Neural crest cell (in vitro differentiated cells): Measurements from ENCODE around the gene PARP14. TPM values are rescaled to one million over a fixed set of nuclear protein-coding genes. Genes with fewer than 3 reads are reported as not detected.

ENCODE experiments used
- DNase-seq: peaks from one replicate; pipeline ENCODE4 v3.0.0; 2021; ENCODE audit warnings: low read depth, mixed read lengths, low spot score
- H3K27ac Mint-ChIP-seq: one replicate; pipeline ENCODE4 v1.8.0; 2021; ENCODE audit warnings: mild to moderate bottlenecking, mixed read lengths; ENCODE audit not compliant: unreplicated experiment
- H3K27me3 Mint-ChIP-seq: 2 replicates; pipeline ENCODE4 v1.8.0; 2021; ENCODE audit warnings: low read depth, mild to moderate bottlenecking, mixed read lengths
- H3K36me3 Mint-ChIP-seq: 2 replicates; pipeline ENCODE4 v1.8.0; 2021; ENCODE audit warnings: low read depth, mild to moderate bottlenecking, mixed read lengths
- H3K4me1 Mint-ChIP-seq: 2 replicates; pipeline ENCODE4 v1.8.0; 2021; ENCODE audit warnings: mixed read lengths
- H3K4me3 Mint-ChIP-seq: one replicate; pipeline ENCODE4 v1.8.0; 2021; ENCODE audit warnings: mild to moderate bottlenecking, mixed read lengths
- H3K9me3 Mint-ChIP-seq: 2 replicates; pipeline ENCODE4 v1.8.0; 2021; ENCODE audit warnings: mixed read lengths
- CTCF ChIP-seq: fragments of 200-600 bp; sonication (generic); conservative IDR thresholded peaks from 2 replicates; pipeline ENCODE4 v1.5.0; 2021; ENCODE audit warnings: antibody characterized with exemption, mild to moderate bottlenecking
- long read RNA-seq: library from polyadenylated mRNA; unstranded; transcript quantifications from one replicate; pipeline ENCODE4 v2.0.0, GENCODE V29; 2020
- total RNA-seq: library from RNA; stranded (reverse); gene quantifications from 2 replicates; pipeline ENCODE4 v1.2.1, GENCODE V29; 2021

The PARP14 gene
- 6.6 TPM in 2 replicates for total RNA-seq
- long read RNA-seq, partial matches to known transcripts = 13 of 14 reads
- long read RNA-seq, other reads (novel, unspliced or antisense) = 1 of 14 reads

- TF ChIP-seq CTCF = peak; percentile 11
- H3K36me3 Mint-ChIP-seq = peaks cover 3% of the 10 kb centered on the region
- H3K27me3 Mint-ChIP-seq = peaks cover 33% of the 10 kb centered on the region
- H3K9me3 Mint-ChIP-seq = no peaks in the 10 kb centered on the region
- peak within 1 kb of the TSS; percentile 4 for H3K27ac Mint-ChIP-seq
- H3K4me1 Mint-ChIP-seq = peaks cover 25% of the 10 kb centered on the region
- DNase-seq = peak; percentile 28
- H3K4me3 Mint-ChIP-seq = peak within 1 kb of the TSS; percentile 90
Observed at GRCh38 chr3:122680475-122681283, at the start of gene PARP14. TSS of gene PARP14 (plus strand) at chr3:122680839. CDS start at chr3:122680884, 45 bp downstream.

GRCh38 chr3:122635789-122636188 lies 44.9 kb upstream of the PARP14 start:
- peaks cover 10% of the 10 kb centered on the region for H3K27me3 Mint-ChIP-seq
- H3K27ac Mint-ChIP-seq = no peak overlapping the region
- H3K4me1 Mint-ChIP-seq = no peaks in the 10 kb centered on the region
- no peaks in the 10 kb centered on the region for H3K9me3 Mint-ChIP-seq
- no peak for DNase-seq
- no peaks in the 10 kb centered on the region for H3K36me3 Mint-ChIP-seq
- H3K4me3 Mint-ChIP-seq = no peak overlapping the region
- no peak for TF ChIP-seq CTCF

- Mint-ChIP-seq H3K27me3 (peaks cover 10% of the 10 kb centered on the region), H3K9me3 (no peaks in the 10 kb centered on the region), H3K27ac (no peak overlapping the region), H3K4me3 (no peak overlapping the region), H3K4me1 (no peaks in the 10 kb centered on the region), H3K36me3 (no peaks in the 10 kb centered on the region)
- DNase-seq = no peak
- no peak for TF ChIP-seq CTCF
Observed at GRCh38 chr3:122636697-122637096, 43.9 kb upstream of the PARP14 start.

GRCh38 chr3:122640437-122640999 lies 40.1 kb upstream of the PARP14 start:
- H3K4me3 Mint-ChIP-seq = no peak overlapping the region
- no peaks in the 10 kb centered on the region for H3K9me3 Mint-ChIP-seq
- H3K27me3 Mint-ChIP-seq = peaks cover 3% of the 10 kb centered on the region
- no peaks in the 10 kb centered on the region for H3K36me3 Mint-ChIP-seq
- no peak for TF ChIP-seq CTCF
- H3K4me1 Mint-ChIP-seq = no peaks in the 10 kb centered on the region
- no peak overlapping the region for H3K27ac Mint-ChIP-seq
- DNase-seq = no peak

GRCh38 chr3:122642935-122643334 lies 37.7 kb upstream of the PARP14 start:
- Mint-ChIP-seq H3K27ac (no peak overlapping the region), H3K4me1 (no peaks in the 10 kb centered on the region), H3K9me3 (no peaks in the 10 kb centered on the region), H3K27me3 (no peaks in the 10 kb centered on the region), H3K4me3 (no peak overlapping the region), H3K36me3 (no peaks in the 10 kb centered on the region)
- TF ChIP-seq CTCF = no peak
- no peak for DNase-seq
